CD4-positive, alpha-beta T cell treated with Interleukin-10 for 1 hour (primary cell): ENCODE data around the gene FAM89B.
A peak's percentile ranks its signal among the peaks of the same experiment; 100 is the strongest.

Source experiments
- DNase-seq: peaks from one replicate; pipeline ENCODE4 v3.0.0-alpha.2; 2020

Gene FAM89B

GRCh38 chr11:65613091-65613928, 41.0 kb downstream of the FAM89B start:
- peak; percentile 18 for DNase-seq

GRCh38 chr11:65615229-65615949, 43.1 kb downstream of the FAM89B start, which contains the start of gene PCNX3:
Gene PCNX3 (plus strand): TSS chr11:65615776. CDS start chr11:65616312, 536 bp downstream.
- peak; percentile 100 for DNase-seq

GRCh38 chr11:65615950-65616574, 43.7 kb downstream of the FAM89B start:
- no peak for DNase-seq

GRCh38 chr11:65616575-65617001, 44.2 kb downstream of the FAM89B start:
- DNase-seq = peak; percentile 26

- no peak for DNase-seq
Observed at GRCh38 chr11:65617136-65617850, 45.0 kb downstream of the FAM89B start.

GRCh38 chr11:65617990-65618751, 45.8 kb downstream of the FAM89B start:
- no peak for DNase-seq

GRCh38 chr11:65618763-65619162, 46.4 kb downstream of the FAM89B start:
- DNase-seq = no peak

GRCh38 chr11:65619281-65619928, 47.1 kb downstream of the FAM89B start:
- no peak for DNase-seq

- DNase-seq = no peak
Observed at GRCh38 chr11:65620666-65621065, 48.3 kb downstream of the FAM89B start.

- DNase-seq = no peak
Observed at GRCh38 chr11:65621460-65621859, 49.1 kb downstream of the FAM89B start.

GRCh38 chr11:65622011-65622410, 49.7 kb downstream of the FAM89B start:
- no peak for DNase-seq

- no peak for DNase-seq
Observed at GRCh38 chr11:65623177-65623576, 50.8 kb downstream of the FAM89B start.
